Liver (tissue), 3 donors: Measurements from ENCODE around the gene CLIC5.

Experiments
- CTCF ChIP-seq: fragments of 150-350 bp; IDR thresholded peaks from 2 replicates; pipeline ENCODE4 v1.5.1; 2017; ENCODE audit warnings: improper control_type of control experiment, low read depth, low read length; ENCODE audit not compliant: missing input control
- GABPA ChIP-seq, 2 donors: IDR thresholded peaks in 1 of 2; conservative IDR thresholded peaks in 1 of 2; 2 replicates each; pipeline ENCODE4 v1.6.1; 2016; ENCODE audit warnings: antibody characterized with exemption in 2 of 2, mild to moderate bottlenecking in 1 of 2, moderate library complexity in 1 of 2
- RAD21 ChIP-seq, 2 donors: IDR thresholded peaks; 2 replicates each; pipeline ENCODE4 v1.6.1; 2016; ENCODE audit warnings: antibody characterized with exemption in 2 of 2, mild to moderate bottlenecking in 2 of 2
- SP1 ChIP-seq: IDR thresholded peaks from 2 replicates; pipeline ENCODE4 v1.6.1; 2018; ENCODE audit warnings: antibody characterized with exemption, mild to moderate bottlenecking
- TAF1 ChIP-seq: conservative IDR thresholded peaks from 2 replicates; pipeline ENCODE4 v1.6.1; 2016; ENCODE audit warnings: antibody characterized with exemption, mild to moderate bottlenecking
- ZBTB33 ChIP-seq: IDR thresholded peaks from 2 replicates; pipeline ENCODE4 v1.6.1; 2016; ENCODE audit warnings: antibody characterized with exemption
- donor health status: healthy.
- donor health status: healthy.

GRCh38 chr6:45922728-45923351 lies 92.8 kb downstream of the CLIC5 start:
- TF ChIP-seq CTCF, result peak; percentile 58
- no peak for TF ChIP-seq SP1
- no peak for TF ChIP-seq GABPA (IDR thresholded peaks at IDR 0.05 in 1 of 2, conservative IDR thresholded peaks at IDR 0.05 in 1 of 2)
- no peak for TF ChIP-seq ZBTB33
- peak; percentile 89 to 90 for TF ChIP-seq RAD21 (IDR thresholded peaks at IDR 0.05)
- TF ChIP-seq TAF1, result no peak
